Measurements from ENCODE around the gene ZFY.

DNA sequence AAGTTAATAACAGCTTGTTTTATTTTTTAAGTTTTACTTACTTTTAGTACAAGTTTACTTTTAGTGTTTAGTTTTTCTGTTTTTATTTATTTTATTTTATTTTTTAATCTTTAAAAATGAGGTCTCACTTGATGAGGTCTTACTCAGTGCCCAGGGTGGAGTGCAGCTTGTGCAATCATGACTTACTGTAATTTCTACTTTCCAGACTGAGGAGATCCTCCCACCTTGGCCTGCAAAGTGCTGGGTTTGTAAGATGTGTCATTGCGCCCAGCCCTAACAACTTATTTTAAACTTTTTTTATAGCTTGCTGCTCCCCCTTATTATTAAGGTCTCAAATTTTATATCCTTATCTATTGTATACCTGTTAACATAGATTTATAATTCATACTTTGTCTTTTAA is 41.7 kb upstream of the ZFY start:
- TF ChIP-seq HDGF (IDR thresholded peaks at IDR 0.05) (no peak), POLR2AphosphoS5 (IDR thresholded peaks at IDR 0.05; ENCODE audit: low read length) (no peak), EZH2 (IDR thresholded peaks at IDR 0.05; ENCODE audit: borderline replicate concordance, control insufficient read depth, low read depth, low read length) (no peak), RCOR1 (conservative IDR thresholded peaks at IDR 0.05; ENCODE audit: low read depth, low read length) (no peak), CHD2 (IDR thresholded peaks at IDR 0.05; ENCODE audit: borderline replicate concordance, low read depth, low read length) (no peak), SREBF2 (IDR thresholded peaks at IDR 0.05; ENCODE audit: low read length) (no peak), RFX5 (IDR thresholded peaks at IDR 0.05; ENCODE audit: low read depth, low read length) (no peak), FOXK2 (IDR thresholded peaks at IDR 0.05) (no peak), CREB1 (IDR thresholded peaks at IDR 0.05; ENCODE audit: low read depth) (no peak), CHD4 (IDR thresholded peaks at IDR 0.05) (no peak)
- TF ChIP-seq, protein P1, sequence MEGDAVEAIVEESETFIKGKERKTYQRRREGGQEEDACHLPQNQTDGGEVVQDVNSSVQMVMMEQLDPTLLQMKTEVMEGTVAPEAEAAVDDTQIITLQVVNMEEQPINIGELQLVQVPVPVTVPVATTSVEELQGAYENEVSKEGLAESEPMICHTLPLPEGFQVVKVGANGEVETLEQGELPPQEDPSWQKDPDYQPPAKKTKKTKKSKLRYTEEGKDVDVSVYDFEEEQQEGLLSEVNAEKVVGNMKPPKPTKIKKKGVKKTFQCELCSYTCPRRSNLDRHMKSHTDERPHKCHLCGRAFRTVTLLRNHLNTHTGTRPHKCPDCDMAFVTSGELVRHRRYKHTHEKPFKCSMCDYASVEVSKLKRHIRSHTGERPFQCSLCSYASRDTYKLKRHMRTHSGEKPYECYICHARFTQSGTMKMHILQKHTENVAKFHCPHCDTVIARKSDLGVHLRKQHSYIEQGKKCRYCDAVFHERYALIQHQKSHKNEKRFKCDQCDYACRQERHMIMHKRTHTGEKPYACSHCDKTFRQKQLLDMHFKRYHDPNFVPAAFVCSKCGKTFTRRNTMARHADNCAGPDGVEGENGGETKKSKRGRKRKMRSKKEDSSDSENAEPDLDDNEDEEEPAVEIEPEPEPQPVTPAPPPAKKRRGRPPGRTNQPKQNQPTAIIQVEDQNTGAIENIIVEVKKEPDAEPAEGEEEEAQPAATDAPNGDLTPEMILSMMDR (IDR thresholded peaks at IDR 0.05 in 2 of 3, conservative IDR thresholded peaks at IDR 0.05 in 1 of 3; ENCODE audit: control insufficient read depth in 2 of 3, extremely low read depth in 1 of 3, insufficient read depth in 1 of 3, low read depth in 3 of 3, low read length in 3 of 3): no peak
- TF ChIP-seq, protein P2, sequence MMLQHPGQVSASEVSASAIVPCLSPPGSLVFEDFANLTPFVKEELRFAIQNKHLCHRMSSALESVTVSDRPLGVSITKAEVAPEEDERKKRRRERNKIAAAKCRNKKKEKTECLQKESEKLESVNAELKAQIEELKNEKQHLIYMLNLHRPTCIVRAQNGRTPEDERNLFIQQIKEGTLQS (IDR thresholded peaks at IDR 0.05; ENCODE audit: borderline replicate concordance, extremely low read depth, low read depth, low read length): no peak
- TF ChIP-seq, protein P3, sequence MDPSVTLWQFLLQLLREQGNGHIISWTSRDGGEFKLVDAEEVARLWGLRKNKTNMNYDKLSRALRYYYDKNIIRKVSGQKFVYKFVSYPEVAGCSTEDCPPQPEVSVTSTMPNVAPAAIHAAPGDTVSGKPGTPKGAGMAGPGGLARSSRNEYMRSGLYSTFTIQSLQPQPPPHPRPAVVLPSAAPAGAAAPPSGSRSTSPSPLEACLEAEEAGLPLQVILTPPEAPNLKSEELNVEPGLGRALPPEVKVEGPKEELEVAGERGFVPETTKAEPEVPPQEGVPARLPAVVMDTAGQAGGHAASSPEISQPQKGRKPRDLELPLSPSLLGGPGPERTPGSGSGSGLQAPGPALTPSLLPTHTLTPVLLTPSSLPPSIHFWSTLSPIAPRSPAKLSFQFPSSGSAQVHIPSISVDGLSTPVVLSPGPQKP (IDR thresholded peaks at IDR 0.05; ENCODE audit: low read depth, low read length): no peak
